ENCODE data around the gene EXOSC9.

The EXOSC9 gene

DNA sequence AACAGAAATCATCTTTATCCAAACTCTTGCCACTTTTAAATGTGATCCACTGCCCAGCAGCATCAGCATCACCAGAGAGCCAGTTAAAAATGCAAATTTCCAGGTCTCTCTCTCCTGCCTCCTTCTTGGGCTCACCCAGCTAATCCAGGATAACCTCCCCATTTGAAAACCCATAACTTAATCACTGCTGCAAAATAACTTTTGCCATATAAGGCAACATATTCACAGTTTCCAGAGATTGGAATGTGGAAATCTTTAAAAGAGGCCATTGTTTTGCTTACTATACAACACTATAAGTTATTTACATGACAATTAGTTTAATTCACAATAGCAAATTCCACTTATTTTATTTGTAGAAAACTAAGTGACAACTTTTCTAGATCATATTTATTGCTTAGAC lies 4.8 kb upstream of the EXOSC9 start:
- Histone ChIP-seq H3K9ac (ENCODE audit: low read depth, low read length, poor library complexity, severe bottlenecking) (no peak overlapping the region), H3K79me2 (ENCODE audit: insufficient read depth, low read length) (peaks cover 2% of the 10 kb centered on the region), H2AFZ (ENCODE audit: low read length) (no peak overlapping the region), H3K4me1 (ENCODE audit: insufficient read depth, low read length, poor library complexity, severe bottlenecking) (peaks cover 6% of the 10 kb centered on the region), H3K9me2 (replicated peaks; ENCODE audit: low read depth, low read length) (no peaks in the 10 kb centered on the region), H3K4me3 (ENCODE audit: low read length, poor library complexity, severe bottlenecking) (no peak overlapping the region), H3K36me3 (ENCODE audit: insufficient read depth, low read length) (no peaks in the 10 kb centered on the region), H4K20me1 (ENCODE audit: insufficient read depth, low read length, poor library complexity, severe bottlenecking) (no peaks in the 10 kb centered on the region), H3F3A (ENCODE audit: low read depth) (no peaks in the 10 kb centered on the region), H3K27me3 (ENCODE audit: insufficient read depth, low read length, poor library complexity, severe bottlenecking) (peaks cover 7% of the 10 kb centered on the region), H3K9me3 (ENCODE audit: insufficient read depth, low read depth, low read length) (no peaks in the 10 kb centered on the region), H3K4me2 (ENCODE audit: low read depth, low read length, poor library complexity, severe bottlenecking) (no peak overlapping the region)
- TF ChIP-seq, protein P1, sequence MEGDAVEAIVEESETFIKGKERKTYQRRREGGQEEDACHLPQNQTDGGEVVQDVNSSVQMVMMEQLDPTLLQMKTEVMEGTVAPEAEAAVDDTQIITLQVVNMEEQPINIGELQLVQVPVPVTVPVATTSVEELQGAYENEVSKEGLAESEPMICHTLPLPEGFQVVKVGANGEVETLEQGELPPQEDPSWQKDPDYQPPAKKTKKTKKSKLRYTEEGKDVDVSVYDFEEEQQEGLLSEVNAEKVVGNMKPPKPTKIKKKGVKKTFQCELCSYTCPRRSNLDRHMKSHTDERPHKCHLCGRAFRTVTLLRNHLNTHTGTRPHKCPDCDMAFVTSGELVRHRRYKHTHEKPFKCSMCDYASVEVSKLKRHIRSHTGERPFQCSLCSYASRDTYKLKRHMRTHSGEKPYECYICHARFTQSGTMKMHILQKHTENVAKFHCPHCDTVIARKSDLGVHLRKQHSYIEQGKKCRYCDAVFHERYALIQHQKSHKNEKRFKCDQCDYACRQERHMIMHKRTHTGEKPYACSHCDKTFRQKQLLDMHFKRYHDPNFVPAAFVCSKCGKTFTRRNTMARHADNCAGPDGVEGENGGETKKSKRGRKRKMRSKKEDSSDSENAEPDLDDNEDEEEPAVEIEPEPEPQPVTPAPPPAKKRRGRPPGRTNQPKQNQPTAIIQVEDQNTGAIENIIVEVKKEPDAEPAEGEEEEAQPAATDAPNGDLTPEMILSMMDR (conservative IDR thresholded peaks at IDR 0.05; ENCODE audit: low read length): no peak
- no peak for TF ChIP-seq EZH2phosphoT487 (IDR thresholded peaks at IDR 0.05; ENCODE audit: borderline replicate concordance)

DNA sequence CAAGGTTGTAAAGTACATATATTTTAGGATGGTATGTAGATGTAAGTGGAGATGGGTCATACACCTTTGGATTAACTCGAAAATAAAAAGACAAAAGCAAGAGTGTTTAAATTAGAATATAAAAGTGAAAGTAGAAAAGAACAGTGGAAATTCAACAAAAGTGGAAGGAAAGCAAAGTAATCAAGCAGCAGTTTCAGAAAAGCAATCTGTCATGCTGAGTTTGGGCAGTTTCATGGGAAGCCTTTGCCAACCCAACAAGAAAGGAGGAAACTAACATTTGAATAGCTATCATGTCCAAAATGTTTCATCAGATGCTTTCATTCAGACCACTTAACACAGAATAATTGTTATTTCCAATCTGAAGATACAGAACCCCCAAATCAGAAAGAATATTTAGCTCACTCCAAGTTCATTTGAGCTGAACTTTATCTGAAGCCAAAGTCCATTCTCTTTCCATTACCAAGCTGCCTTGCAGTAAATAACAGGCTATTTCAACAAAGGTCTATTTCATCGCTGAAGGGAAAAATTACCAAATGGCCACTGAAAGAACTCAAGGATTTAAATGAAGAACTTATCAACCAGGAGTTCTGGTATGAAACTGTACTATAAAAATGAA lies 1.8 kb upstream of the EXOSC9 start:
- Histone ChIP-seq H2AFZ (ENCODE audit: low read length) (peak overlapping the region; percentile 30; the same call in 1 of the 2 replicates), H3F3A (ENCODE audit: low read depth) (no peaks in the 10 kb centered on the region), H3K79me2 (ENCODE audit: insufficient read depth, low read length) (peaks cover 32% of the 10 kb centered on the region), H3K9me3 (ENCODE audit: insufficient read depth, low read depth, low read length) (no peaks in the 10 kb centered on the region), H4K20me1 (ENCODE audit: insufficient read depth, low read length, poor library complexity, severe bottlenecking) (peaks cover 15% of the 10 kb centered on the region), H3K4me1 (ENCODE audit: insufficient read depth, low read length, poor library complexity, severe bottlenecking) (peaks cover 24% of the 10 kb centered on the region), H3K4me3 (ENCODE audit: low read length, poor library complexity, severe bottlenecking) (no peak overlapping the region), H3K27me3 (ENCODE audit: insufficient read depth, low read length, poor library complexity, severe bottlenecking) (peaks cover 7% of the 10 kb centered on the region), H3K9ac (ENCODE audit: low read depth, low read length, poor library complexity, severe bottlenecking) (no peak overlapping the region), H3K9me2 (replicated peaks; ENCODE audit: low read depth, low read length) (no peaks in the 10 kb centered on the region), H3K36me3 (ENCODE audit: insufficient read depth, low read length) (peaks cover 1% of the 10 kb centered on the region; the same call in 1 of the 2 replicates), H3K4me2 (ENCODE audit: low read depth, low read length, poor library complexity, severe bottlenecking) (no peak overlapping the region)
- no peak for TF ChIP-seq EZH2phosphoT487 (IDR thresholded peaks at IDR 0.05; ENCODE audit: borderline replicate concordance)
- TF ChIP-seq, protein P1 (conservative IDR thresholded peaks at IDR 0.05; ENCODE audit: low read length): no peak

DNA sequence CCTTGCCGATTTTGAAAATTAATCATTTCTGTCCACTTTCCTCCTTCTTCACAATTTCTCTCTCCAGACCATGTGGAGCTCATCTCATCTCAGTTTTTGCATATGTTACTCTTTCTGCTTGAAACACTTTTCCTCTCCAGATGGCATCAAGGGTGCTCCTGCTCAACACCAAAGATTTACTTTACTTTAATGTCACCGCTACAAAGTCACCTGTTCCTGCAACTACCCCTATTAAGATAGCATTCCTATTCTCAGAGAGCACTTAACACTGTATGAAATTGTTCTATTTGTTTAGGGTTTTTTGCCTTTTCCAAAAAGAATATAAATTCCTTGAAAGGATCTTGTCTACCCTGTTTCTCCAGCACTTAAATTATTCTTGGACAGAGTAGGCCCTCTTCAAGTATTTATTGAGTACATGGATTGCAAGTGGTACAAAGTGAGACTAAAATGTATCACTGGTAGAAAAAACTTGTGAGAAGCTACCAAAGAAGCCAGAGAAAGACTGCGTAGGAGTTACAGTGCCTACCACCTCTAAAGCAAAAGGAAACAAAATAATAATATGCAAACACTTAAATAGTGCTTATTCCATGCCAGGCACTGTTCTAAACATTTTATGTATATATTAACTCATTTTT lies 1.1 kb upstream of the EXOSC9 start:
- H3K9ac ChIP-seq (ENCODE audit: low read depth, low read length, poor library complexity, severe bottlenecking): peak overlapping the region; percentile 95
- peak overlapping the region; percentile 95 for H3K4me3 ChIP-seq (ENCODE audit: low read length, poor library complexity, severe bottlenecking)
- H2AFZ ChIP-seq (ENCODE audit: low read length): peak overlapping the region; percentile 98; the same call in 1 of the 2 replicates
- H3K79me2 ChIP-seq (ENCODE audit: insufficient read depth, low read length): peaks cover 38% of the 10 kb centered on the region
- H3K27me3 ChIP-seq (ENCODE audit: insufficient read depth, low read length, poor library complexity, severe bottlenecking): peaks cover 7% of the 10 kb centered on the region
- H3K9me2 ChIP-seq (replicated peaks; ENCODE audit: low read depth, low read length): no peaks in the 10 kb centered on the region
- TF ChIP-seq EZH2phosphoT487 (IDR thresholded peaks at IDR 0.05; ENCODE audit: borderline replicate concordance): no peak
- TF ChIP-seq, protein P1 (conservative IDR thresholded peaks at IDR 0.05; ENCODE audit: low read length): no peak
- H4K20me1 ChIP-seq (ENCODE audit: insufficient read depth, low read length, poor library complexity, severe bottlenecking): peaks cover 19% of the 10 kb centered on the region
- H3K4me2 ChIP-seq (ENCODE audit: low read depth, low read length, poor library complexity, severe bottlenecking): peak overlapping the region; percentile 75
- H3K36me3 ChIP-seq (ENCODE audit: insufficient read depth, low read length): peaks cover 8% of the 10 kb centered on the region; the same call in 1 of the 2 replicates
- H3F3A ChIP-seq (ENCODE audit: low read depth): no peaks in the 10 kb centered on the region
- H3K9me3 ChIP-seq (ENCODE audit: insufficient read depth, low read depth, low read length): no peaks in the 10 kb centered on the region
- H3K4me1 ChIP-seq (ENCODE audit: insufficient read depth, low read length, poor library complexity, severe bottlenecking): peaks cover 31% of the 10 kb centered on the region
